DMS114 treated with DMSO at 0.1 percent for 48 hours (cell line): ENCODE data around the gene KIF21A.

Experiments used
- DNase-seq: peaks from one replicate; lab custom pipeline; 2025; ENCODE audit not compliant: unreplicated experiment; lab: John Stamatoyannopoulos, UW

KIF21A gene

GRCh38 chr12:39292125-39292630 lies 150.7 kb downstream of the KIF21A start:
- no peak for DNase-seq

GRCh38 chr12:39287817-39288216 lies 155.1 kb downstream of the KIF21A start:
- no peak for DNase-seq

GRCh38 chr12:39287409-39287808 lies 155.5 kb downstream of the KIF21A start:
- no peak for DNase-seq

GRCh38 chr12:39278426-39278825 lies 164.5 kb downstream of the KIF21A start:
- no peak for DNase-seq

- no peak for DNase-seq
Measured at GRCh38 chr12:39277416-39277815, 165.5 kb downstream of the KIF21A start.

- no peak for DNase-seq
Measured at GRCh38 chr12:39275846-39276245, 167.1 kb downstream of the KIF21A start.

- DNase-seq = peak; percentile 58
Measured at GRCh38 chr12:39272871-39273655, 169.9 kb downstream of the KIF21A start.

- DNase-seq = no peak
Measured at GRCh38 chr12:39269492-39269891, 173.4 kb downstream of the KIF21A start.

- no peak for DNase-seq
Measured at GRCh38 chr12:39267886-39268285, 175.0 kb downstream of the KIF21A start.

GRCh38 chr12:39252628-39253027 lies 190.3 kb downstream of the KIF21A start:
- DNase-seq = no peak
